ENCODE data around the gene SPDYE3. TPM values are rescaled to one million over a fixed set of nuclear protein-coding genes. Genes with fewer than 3 reads are reported as not detected.
A peak's percentile ranks its signal among the peaks of the same experiment; 100 is the strongest.
"Not testable (repeated sequence)": the region's sequence is repeated elsewhere in the genome, so short reads cannot be mapped to it uniquely, and the experiment has no call there.

Gene SPDYE3
- total RNA-seq, 1 experiment from 2014 or later, result not detected

DNA sequence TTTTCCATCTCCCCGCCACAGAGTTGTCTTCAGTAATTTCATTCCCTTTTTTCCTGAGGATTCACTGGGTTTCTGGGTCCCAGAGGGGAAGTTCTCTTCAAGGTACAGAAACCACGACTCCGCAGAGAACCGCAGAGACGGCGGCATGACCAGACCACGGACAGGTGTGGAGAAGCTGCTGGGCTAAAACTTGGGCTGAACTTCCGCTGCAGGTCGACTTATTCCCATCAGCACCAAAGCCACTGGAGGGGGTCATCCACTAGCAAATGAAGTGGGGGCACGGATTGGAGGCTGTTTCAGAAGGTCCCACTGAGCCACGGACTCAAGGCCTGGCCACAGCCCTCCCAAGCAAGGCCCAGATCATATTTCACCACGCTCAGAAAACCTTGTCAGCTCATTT lies 3.0 kb upstream of the SPDYE3 start:
- not testable (repeated sequence) for H3K36me3 Mint-ChIP-seq (ENCODE audit: insufficient read depth in 1 of 3, low read depth in 3 of 3); H2BK12ac ChIP-seq (ENCODE audit: insufficient read length, low read depth, low read length); H2BK15ac ChIP-seq (ENCODE audit: low read depth, low read length)

DNA sequence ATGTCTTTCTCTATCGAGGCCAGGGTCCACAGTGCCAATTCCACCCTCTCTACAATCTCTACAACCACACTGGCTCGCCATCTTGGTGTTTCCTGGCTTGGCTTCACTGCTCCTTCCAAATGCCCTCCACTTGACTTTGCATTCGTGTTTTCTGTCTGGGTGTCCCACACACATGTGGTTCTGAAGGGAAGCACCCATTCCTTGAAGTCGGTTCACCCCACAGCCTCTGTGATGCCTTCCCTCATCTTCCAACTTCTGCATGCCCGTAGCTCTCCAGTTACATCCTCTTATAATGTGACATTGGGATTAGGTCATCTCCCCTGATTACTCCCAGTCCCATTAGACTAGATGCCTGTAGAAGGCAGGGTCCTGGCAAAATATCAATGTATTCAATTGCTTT lies 10.8 kb downstream of the SPDYE3 start:
- not testable (repeated sequence) for H2AK5ac ChIP-seq (ENCODE audit: insufficient read length, low read length); H3K9me3 ChIP-seq (ENCODE audit: control insufficient read depth, low read depth, low read length); H3K4me3 Mint-ChIP-seq; DNase-seq; H3K4me2 ChIP-seq (ENCODE audit: insufficient read depth, insufficient read length, low read length); H4K20me1 ChIP-seq (ENCODE audit: control insufficient read depth, insufficient read depth, insufficient read length); H3K27ac Mint-ChIP-seq; H3K4me1 Mint-ChIP-seq; H3K27ac ChIP-seq (ENCODE audit: insufficient read length, low read depth, low read length); H2BK15ac ChIP-seq (ENCODE audit: low read depth, low read length); H3T11ph ChIP-seq (ENCODE audit: low read length); H3K56ac ChIP-seq (ENCODE audit: insufficient read length, low read depth, low read length); H4K5ac ChIP-seq (ENCODE audit: insufficient read length, low read depth, low read length); H2BK120ac ChIP-seq (ENCODE audit: low read depth, low read length, poor library complexity, severe bottlenecking); H3K9me3 Mint-ChIP-seq; H2BK5ac ChIP-seq (ENCODE audit: insufficient read length, low read length); H3K79me1 ChIP-seq (ENCODE audit: insufficient read depth, low read depth, low read length, poor library complexity, severe bottlenecking); H2AFZ ChIP-seq (ENCODE audit: low read length); H4K91ac ChIP-seq (ENCODE audit: insufficient read length, low read depth, low read length); H3K4me1 ChIP-seq (ENCODE audit: insufficient read depth, low read length); H3K23me2 ChIP-seq (ENCODE audit: insufficient read length, low read depth, low read length, poor library complexity, severe bottlenecking); H3K79me2 ChIP-seq (ENCODE audit: insufficient read depth, low read length); H3K9ac ChIP-seq (ENCODE audit: extremely low read depth, insufficient read length, low read length); H4K8ac ChIP-seq (replicated peaks; ENCODE audit: insufficient read length, low read depth, low read length); H3K27me3 Mint-ChIP-seq (ENCODE audit: low read depth); H3K23ac ChIP-seq (ENCODE audit: insufficient read length, low read depth, low read length); H2BK12ac ChIP-seq (ENCODE audit: insufficient read length, low read depth, low read length); H3K18ac ChIP-seq (ENCODE audit: insufficient read length, low read depth, low read length); H3K4ac ChIP-seq (ENCODE audit: low read depth, low read length); H3K27me3 ChIP-seq (ENCODE audit: insufficient read depth, low read length); H3K14ac ChIP-seq (ENCODE audit: insufficient read depth, low read length); H2BK20ac ChIP-seq (ENCODE audit: low read depth, low read length, poor library complexity, severe bottlenecking)
- no CpG with 5 or more reads among the region's 5 CpGs for WGBS (ENCODE audit: extremely low coverage, insufficient read length, low lambda C conversion rate)
- H3K36me3 Mint-ChIP-seq (ENCODE audit: insufficient read depth in 1 of 3, low read depth in 3 of 3), result peaks cover 15 to 23% (median 22%) of the 10 kb centered on the region in 3 experiments; a peak in 6 of 7 replicates

More for the DNA sequence above, 3.0 kb upstream of the SPDYE3 start:
- not testable (repeated sequence) for H3K27me3 Mint-ChIP-seq (ENCODE audit: low read depth); H3K79me1 ChIP-seq (ENCODE audit: insufficient read depth, low read depth, low read length, poor library complexity, severe bottlenecking); H4K20me1 ChIP-seq (ENCODE audit: control insufficient read depth, insufficient read depth, insufficient read length); H3K27me3 ChIP-seq (ENCODE audit: insufficient read depth, low read length); H2BK5ac ChIP-seq (ENCODE audit: insufficient read length, low read length); DNase-seq; H3K4me2 ChIP-seq (ENCODE audit: insufficient read depth, insufficient read length, low read length); H3K56ac ChIP-seq (ENCODE audit: insufficient read length, low read depth, low read length); H2BK20ac ChIP-seq (ENCODE audit: low read depth, low read length, poor library complexity, severe bottlenecking); H4K5ac ChIP-seq (ENCODE audit: insufficient read length, low read depth, low read length); H3K18ac ChIP-seq (ENCODE audit: insufficient read length, low read depth, low read length); H3K4ac ChIP-seq (ENCODE audit: low read depth, low read length); H3K4me1 Mint-ChIP-seq; H4K8ac ChIP-seq (replicated peaks; ENCODE audit: insufficient read length, low read depth, low read length); H3K9me3 ChIP-seq (ENCODE audit: control insufficient read depth, low read depth, low read length); H4K91ac ChIP-seq (ENCODE audit: insufficient read length, low read depth, low read length); H2AFZ ChIP-seq (ENCODE audit: low read length); H3K27ac ChIP-seq (ENCODE audit: insufficient read length, low read depth, low read length); H3K79me2 ChIP-seq (ENCODE audit: insufficient read depth, low read length); H3K9ac ChIP-seq (ENCODE audit: extremely low read depth, insufficient read length, low read length); H3K4me3 Mint-ChIP-seq; H3K9me3 Mint-ChIP-seq; H3K14ac ChIP-seq (ENCODE audit: insufficient read depth, low read length); H2AK5ac ChIP-seq (ENCODE audit: insufficient read length, low read length); H3K23me2 ChIP-seq (ENCODE audit: insufficient read length, low read depth, low read length, poor library complexity, severe bottlenecking); H3T11ph ChIP-seq (ENCODE audit: low read length); H2BK120ac ChIP-seq (ENCODE audit: low read depth, low read length, poor library complexity, severe bottlenecking); H3K4me1 ChIP-seq (ENCODE audit: insufficient read depth, low read length); H3K23ac ChIP-seq (ENCODE audit: insufficient read length, low read depth, low read length)
- WGBS (ENCODE audit: extremely low coverage, insufficient read length, low lambda C conversion rate), result no CpG with 5 or more reads among the region's 12 CpGs
- peak overlapping the region in 1 of 3 experiments; percentile 70; a peak in 1 of 7 replicates for H3K27ac Mint-ChIP-seq

All from H9 (cell line).